NCI-H2171 (cell line): ENCODE measurements around the gene ASB1.

ENCODE experiments used
- DNase-seq: peaks from one replicate; lab custom pipeline; 2025; lab: John Stamatoyannopoulos, UW

The ASB1 gene

DNA sequence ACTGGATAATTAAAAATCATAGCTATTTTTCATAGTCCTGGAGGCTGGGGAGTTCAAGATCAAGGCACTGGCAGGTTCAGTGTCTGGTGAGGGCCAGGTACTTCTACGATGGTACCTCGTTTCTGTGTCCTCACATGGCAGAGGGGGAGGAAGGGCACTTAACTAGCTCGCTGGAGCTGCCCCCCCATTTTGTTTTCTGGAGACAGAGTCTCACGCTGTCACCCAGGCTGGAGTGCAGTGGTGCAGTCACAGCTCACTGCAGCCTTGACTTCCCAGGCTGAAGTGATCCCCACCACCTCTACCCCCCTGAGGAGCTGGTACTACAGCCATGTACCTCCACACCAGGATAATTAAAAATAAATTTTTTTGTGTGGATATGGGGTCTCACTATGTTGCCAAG, 40.3 kb downstream of the ASB1 start:
- no peak for DNase-seq

DNA sequence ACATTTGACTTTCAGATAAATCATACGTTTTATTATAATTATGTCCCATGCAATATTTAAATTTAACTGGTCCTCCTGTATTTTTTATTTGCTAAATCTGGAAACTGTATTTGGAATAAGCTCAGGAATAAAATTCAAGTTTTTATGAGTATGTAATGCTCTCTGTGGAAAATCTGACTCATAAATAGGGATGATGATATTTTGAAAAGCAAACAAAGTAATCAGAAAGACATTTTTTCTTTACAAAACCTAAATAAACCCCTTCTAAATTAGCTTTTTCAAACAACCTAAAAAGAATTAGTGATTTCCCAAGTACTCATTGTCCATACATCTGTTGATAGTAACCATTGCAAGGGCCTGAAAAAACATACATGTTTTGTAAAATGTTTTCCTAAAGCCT, 41.1 kb downstream of the ASB1 start:
- no peak for DNase-seq

DNA sequence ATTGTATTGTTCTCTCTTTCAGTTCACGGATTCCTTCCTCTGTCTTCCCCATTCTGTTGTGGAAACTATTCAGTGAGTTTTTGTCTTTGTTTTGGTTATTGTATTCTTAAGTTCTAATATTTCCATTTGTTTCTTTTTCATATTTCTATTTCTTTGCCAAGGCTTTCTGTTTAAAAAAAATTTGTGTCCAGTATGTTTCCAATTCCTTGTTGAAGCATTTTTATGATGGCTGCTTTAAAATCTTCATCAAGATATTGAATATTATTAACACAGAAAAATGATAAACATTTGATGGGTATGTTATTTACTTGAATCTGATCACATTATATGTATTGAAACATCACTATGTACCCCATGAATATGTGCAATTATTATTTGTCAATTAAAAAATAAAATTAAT, 42.4 kb downstream of the ASB1 start:
- DNase-seq: no peak

DNA sequence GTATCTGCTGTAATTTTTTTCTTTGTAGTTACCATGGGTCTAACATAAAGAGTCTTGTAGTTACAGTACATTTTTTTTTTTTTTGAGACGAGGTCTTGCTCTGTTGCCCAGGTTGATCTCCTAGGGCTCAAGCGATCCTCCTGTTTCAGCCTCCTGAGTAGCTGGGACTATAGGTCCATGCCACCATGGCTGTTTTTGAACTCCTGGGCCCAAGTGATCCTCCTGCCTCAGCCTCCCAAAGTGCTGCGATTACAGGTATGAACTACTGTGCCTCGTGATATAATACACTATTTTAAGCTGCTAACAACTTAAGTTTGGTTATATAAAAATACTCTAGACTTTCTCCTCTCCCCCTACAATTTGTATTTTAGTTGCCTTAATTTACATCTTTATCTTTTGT, 46.3 kb downstream of the ASB1 start:
- no peak for DNase-seq

DNA sequence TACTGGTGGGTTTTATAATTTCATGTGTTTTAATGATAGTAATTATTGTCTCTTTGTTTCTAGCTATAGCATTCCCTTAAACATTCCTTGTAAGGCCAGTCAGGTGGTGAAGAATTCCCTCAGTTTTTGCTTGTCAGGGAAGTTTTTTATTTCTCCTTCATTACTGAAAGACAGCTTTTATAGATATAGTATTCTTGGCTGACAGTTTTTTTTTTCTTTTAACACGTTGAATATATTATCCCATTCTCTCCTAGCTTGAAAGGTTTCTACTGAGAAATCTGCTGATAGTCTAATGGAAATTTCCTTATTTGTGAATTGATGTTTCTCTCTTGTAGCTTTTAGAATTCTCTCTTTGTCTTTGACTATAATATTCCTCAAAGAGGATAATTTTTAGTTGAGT, 46.8 kb downstream of the ASB1 start:
- no peak for DNase-seq

DNA sequence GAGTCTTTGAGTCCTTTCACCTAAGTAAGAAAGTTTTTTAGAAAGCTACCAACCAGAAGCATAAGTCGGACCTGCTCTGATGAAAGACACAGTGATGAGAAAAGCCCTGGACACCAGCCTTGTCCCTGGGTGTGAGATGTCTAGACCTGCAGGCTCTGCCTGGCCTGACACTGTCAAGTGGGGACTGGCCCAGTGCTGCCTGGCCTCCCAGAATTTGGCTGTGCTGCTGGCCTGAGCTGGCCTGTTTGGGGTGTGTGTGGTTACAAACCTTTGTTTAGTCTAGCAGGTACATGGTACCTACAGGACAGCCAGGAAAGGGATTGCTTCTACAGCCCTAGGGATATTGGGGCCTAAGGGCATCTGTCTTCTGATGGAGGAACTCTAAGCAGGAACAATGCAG, 48.3 kb downstream of the ASB1 start:
- DNase-seq: no peak

DNA sequence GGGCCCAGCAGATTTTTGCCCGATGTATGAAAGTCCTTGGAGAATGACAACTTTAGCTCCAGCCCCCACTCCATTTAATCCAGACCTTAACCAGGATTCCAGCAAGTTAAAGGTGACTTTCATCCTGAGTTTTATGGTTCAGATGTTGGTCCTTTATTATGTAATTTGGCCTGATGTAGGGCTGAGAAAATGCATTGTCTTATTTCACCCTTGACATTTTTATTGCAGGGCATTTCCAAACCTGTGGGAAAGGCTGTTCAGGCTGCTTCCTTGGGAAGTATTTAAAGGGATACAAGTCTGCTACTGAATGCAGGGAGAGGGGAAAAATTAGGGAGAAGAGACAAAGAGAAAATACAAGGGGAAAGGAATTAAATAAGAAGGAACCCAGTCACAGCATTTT, 48.8 kb downstream of the ASB1 start:
- no peak for DNase-seq

DNA sequence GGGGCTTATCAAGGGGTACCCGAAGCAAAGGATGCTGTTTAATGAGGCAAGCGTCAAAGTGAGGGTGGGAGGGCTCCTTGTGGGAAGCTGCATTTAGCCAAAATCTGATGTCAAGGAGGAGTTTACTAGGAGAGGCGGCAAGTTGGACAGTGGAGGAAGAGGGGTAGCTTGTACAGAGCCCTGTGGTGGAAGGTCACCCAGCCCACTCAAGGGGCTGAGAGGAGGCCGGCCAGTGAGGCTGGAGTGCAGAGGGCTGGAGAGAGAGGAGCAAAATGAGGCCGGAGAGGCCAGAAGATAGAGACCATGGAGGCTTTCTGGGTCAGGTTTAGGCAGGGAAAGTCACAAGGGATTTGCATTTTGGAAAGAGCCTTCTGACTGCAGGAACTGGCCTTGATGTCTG, 49.5 kb downstream of the ASB1 start:
- no peak for DNase-seq

DNA sequence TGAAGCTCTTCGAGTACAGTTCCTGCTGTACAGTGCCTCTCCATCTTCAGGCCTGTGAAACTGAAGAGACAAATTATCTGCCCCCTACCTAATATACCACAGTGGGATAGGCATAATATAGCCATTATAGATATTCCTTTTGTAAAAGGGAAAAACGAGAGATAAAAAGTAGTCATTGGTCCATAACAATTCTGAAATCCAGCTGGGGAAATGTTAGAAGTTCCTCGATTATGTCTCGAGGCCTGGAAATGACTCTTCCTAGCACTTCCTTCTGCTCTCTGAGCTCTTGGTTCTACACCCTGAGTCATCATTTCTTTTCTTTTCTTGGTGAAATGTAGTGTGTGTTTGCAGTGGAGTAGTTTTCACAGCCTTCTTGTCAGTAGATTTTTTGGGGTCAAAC, 51.5 kb downstream of the ASB1 start:
- no peak for DNase-seq

DNA sequence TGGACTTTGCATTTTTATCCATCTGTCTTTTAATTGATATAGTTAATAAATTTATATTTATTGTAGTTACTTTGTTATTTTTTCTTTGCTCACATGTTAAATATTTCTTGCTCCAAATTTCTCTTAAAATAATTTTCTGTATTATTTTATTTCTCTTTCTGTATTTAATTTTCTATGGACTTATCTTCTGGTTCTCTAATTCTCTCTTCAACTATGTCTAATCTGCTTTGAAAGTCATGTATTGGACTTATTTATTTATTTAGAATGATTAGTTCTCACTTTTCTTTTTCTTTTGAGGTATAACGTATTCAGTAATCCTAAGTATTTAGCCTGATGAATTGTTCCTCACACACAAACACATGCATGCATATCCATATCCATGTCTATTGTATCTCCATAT, 53.1 kb downstream of the ASB1 start:
- no peak for DNase-seq

DNA sequence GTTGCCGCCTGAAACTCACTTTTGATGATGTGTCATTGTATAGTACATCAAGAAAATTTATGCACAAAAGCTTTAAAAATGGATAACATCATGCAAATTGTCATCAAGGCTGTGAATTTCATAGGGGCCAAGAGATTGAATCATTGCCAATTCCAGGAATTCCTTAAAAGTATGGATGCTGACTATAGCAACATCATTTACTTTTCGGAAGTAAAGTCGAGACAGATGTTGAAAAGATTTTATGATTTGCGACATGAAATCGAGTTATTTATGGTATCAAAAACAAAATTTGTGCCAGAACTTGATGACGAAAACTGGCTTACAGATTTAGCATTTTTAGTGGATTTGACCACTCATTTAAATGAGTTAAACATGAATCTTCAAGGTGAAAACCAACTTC, 56.3 kb downstream of the ASB1 start:
- DNase-seq: no peak

DNA sequence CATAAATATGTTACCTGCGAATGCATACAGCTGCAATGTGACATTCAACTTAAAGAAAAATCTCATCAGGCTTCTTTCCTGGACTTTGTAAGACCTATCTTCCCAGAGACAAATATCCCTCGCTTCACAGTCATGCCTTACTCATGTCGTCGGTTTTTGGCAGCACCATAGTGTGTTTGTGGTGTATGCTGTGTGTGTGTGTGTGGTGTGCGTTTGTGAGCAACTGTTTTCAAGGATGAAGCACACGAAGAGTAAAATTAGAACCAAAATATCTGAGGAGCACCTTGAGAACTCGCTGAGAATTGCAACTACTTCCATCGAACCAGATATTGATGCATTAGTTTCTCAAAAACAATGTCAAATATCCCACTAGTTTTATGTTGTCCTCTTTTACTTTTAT, 56.9 kb downstream of the ASB1 start:
- no peak for DNase-seq

DNA sequence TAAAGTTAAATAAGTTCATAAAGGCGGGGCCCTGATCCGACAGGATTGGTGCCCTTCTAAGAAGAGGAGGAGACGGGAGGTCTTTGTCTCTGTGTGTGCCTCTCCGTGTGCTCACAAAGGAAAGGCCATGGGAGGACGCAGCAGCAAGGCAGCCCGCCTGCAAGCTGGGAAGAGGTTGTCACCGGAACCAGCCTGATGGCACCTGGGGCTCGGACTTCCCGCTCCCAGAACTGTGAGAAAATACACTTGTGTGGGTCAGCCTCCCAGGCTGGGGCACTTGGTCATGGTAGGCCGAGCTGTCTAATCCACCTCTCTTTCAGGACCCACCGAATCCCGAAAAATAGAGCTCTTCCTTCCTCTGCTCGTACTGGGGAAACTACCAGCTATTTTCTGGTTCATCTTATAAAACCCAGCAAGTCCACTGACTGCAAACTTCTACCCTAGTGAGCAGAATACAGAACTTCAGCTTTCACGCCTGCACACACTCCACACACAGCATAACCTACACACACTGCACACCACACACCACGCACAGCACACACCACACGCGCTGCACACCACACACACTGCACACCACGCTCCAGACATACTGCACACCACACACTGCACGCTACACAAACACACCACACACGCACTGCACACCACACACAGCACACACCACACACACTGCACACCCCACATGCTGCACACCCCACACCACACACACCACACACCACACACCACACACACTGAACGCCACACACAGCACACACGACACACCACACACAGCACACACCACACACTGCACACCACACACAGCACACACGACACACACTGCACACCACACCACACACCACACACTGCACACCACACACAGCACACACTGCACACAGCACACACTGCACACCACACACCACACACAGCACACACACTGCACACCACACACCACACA, 58.1 kb downstream of the ASB1 start:
- DNase-seq: no peak

DNA sequence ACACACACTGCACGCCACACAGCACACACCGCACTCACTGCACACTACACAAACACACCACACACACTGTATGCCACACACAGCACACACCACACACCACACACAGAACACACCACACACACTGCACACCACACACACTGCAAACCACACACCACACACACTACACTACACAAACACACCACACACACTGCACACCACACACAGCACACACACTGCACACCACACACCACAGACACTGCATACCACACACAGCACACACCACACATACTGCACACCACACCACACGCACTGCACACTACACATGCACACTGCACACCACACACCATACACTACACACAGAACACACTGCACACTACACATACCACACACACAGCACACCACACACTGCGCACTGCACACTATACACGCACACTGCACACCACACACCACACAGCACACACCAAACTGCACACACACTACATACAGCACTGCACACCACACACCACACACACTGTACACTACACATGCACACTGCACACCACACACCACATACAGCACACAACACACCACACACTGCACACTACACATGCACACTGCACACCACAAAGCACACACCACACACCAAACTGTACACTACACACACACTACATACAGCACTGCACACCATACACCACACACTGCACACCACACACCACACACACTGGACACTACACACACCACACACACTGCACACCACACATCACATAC, 59.6 kb downstream of the ASB1 start:
- no peak for DNase-seq

DNA sequence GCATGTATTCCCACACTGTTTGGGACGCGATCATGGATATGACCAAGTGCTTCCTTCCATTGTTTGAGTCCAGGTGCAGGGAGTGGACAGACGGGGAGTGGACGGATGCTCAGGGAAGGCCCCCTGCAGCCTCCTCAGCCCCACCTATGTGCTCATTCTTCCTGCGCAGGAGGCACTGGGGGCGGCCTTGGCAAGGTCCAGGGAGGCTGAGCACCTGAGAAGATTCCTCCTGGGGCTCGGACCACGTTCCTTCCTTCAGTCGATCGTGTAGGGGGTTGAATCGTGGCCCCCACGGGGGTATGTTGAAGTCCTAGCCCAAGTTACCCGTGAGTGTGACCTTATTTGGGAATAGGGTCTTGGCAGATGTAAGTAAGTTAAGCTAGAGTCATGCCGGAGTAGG, 60.4 kb downstream of the ASB1 start:
- no peak for DNase-seq

DNA sequence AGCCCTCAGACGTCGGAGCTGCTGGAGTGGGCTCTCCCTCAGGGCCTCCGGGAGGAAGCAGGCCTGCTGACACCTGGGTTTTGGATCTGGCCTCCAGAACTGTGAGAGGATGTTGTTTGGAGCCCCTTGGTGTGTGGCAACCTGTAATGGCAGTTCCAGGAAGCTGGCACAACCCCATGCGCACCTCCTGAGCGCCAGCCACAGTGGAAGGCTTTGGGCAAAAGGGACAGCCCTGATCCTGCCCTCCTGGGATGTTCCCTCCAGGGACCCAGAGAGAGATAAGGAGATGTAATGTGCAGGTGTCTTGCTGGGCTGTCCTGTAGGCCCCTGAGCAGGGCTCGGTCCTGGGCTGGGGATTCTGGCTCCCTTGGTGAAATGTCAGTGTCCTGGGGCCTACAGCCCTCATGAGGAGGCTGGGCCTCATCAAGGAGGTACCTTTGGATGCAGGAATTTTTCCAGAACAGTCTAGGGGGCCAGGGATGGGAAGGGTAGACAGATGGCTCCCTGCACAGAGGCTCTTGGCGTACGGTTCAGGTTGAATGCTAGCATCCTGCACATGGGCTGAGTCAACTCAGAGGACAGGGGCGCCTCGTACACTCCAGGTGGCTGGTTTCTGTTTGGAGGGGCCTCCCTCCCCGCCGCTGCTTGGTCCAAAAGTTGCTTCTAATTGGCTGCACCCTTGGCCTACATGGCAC, 61.1 kb downstream of the ASB1 start:
- DNase-seq: no peak

DNA sequence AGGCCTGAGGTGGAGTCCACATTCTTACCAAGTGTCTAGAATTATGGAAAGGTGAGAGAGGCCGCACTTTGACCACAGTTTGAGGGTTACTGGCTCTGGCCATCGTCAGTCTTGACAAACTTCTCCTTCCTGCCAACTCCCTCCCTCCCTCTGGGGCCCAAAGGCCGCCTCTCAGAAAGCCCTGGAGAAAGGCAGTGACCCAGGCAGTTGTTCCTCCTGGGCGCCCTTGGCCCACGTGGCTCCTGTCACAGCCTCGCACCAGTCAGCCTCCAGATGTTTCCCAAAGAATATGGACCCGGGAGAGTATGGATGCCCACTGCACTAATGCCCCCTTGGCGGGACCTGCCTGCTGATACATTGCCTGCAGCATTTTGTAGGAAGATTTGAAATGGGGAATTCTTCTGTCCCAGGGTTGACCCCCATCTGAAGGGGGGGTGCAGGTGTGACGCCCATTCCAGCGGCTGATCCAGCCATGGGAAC, 61.7 kb downstream of the ASB1 start:
- DNase-seq: no peak

DNA sequence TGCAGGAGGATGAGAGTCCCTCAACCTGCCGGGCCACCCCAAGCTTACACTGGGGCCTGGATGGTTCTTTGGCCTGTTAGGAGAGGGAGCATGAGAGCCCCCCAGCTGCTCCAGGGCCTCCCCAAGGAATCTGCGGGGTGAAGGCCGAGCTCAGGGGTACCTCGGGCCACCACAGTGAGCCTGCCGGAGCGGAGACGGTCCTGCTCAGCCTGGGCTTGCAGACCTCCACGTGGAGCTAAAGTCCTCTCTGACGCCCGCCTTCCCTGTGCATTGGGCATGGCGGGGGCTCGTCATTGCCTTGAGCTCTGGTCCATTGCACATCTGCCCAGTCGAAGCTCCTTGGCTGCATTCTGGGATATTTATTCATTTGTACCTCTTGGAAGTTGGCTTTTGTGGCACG, 62.7 kb downstream of the ASB1 start:
- DNase-seq: no peak

DNA sequence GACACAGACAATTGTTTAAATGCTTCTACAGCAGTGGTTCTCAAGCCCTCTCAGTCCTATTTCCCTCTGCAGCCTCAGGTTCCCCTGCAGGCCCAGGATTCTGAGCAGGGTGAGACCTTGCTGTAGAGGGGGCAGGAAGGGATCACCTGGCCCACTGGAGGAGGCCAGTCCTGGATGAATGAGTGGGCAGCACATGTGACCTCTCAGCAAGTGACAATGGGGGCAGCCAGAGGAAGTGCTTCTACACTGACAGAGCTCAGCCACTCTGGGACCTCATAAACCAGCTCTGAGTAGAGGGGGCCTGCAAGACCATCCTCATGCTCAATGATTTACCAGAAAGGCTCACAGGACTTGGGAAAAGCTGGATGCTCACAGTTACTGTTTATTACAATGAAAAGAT, 63.2 kb downstream of the ASB1 start:
- no peak for DNase-seq

DNA sequence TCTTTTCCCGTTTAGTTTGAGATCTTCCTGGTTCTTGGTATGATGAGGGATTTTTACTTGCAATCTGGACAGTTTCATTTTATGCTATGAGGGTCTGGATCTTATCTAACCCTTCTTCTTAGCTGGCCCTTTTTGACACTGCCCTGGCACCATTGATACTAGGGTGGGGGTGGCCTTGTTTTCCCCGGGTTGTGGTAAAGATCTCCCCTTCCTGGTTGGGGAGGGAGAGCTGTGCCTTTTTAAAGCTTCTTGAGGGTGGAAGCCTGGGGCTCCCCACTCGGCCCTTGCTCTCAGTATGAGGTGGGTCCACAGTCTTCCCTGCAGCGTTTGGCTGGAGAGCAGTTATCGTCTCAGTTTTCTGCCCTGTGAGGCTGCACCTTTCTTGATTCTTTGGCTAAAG, 66.1 kb downstream of the ASB1 start:
- DNase-seq: no peak

DNA sequence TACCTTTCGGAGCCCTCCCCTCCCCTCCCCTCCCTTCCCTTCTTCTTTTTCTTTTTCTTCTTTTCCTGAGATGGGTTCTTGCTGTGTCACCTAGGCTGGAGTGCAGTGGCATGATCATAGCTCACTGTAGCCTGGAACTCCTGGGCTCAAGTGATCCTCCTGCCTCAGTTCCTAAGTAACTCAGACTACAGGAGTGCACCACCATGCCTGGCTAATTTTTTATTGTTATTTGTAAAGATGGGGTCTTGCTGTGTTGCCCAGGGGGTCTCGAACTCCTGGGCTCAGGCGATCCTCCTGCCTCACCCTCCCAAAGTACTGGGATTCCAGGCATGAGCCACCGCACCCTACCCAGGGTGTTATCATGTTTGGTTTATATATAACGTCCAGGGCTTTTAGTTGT, 66.7 kb downstream of the ASB1 start:
- no peak for DNase-seq

DNA sequence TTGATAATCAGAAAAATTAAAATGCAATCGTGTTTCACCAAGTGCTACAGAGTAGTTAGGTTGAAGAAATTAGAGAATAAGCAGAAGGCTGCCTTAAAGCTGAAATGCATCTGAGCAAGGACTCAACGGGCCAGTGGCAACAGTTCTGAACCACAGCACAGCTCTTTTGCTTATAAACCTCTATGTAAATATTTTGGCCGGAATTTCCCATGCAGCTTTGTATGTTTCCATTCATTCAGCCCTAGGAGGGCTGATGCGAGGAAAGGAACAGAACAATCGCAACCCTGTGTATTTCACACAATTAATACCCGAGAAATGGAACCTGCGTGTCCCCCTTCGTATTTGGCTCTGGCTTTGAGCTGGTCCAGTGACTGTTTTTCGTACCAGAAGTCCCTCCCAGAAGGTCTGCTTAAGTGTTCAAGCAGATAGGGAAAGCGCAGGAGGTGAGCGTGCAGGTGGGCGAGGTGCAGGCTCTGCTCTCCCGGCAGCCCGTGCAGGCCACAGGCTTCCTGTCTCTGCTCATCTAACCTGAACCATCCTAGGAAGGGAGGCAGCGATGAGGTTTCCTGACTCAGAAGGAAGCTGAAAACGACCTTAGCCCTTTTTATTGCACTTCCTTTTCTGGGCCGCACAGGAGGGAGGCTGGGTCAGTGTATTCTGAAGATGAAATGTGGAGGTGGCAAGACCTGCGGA, 67.3 kb downstream of the ASB1 start:
- DNase-seq: no peak
